Measurements from ENCODE around the gene CXCL11.
"Not testable (repeated sequence)": the region's sequence is repeated elsewhere in the genome, so short reads cannot be mapped to it uniquely, and the experiment has no call there.

DNA sequence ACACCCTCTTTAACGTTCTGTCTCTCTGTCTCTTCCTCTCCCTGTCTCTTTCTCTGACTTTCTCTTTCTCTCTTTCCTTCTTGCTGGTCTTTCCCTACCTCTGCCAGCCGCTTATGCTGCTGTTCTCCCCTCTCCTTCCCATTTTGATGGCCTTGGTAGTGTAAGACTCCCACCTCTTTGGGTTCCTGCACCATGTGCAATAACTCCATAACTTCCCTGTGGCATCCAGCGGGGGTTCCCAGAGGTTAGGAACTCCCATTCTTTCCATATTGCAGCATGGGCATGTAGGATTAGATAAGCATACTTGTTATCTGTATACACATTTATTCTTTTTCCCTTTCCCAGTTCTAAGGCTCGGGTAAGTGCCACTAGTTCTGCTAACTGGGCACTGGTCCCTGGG is 8.8 kb upstream of the CXCL11 start:
- TF ChIP-seq STAT6 (CRISPR knock-in tag; IDR thresholded peaks at IDR 0.05; ENCODE audit: borderline replicate concordance); ZNF619 (CRISPR knock-in tag; IDR thresholded peaks at IDR 0.05); ATF1 (CRISPR knock-in tag; IDR thresholded peaks at IDR 0.05); ZNF550 (CRISPR knock-in tag; IDR thresholded peaks at IDR 0.05; ENCODE audit: borderline replicate concordance); CTCF (CRISPR knock-in tag; IDR thresholded peaks at IDR 0.05); AKNA (CRISPR knock-in tag; IDR thresholded peaks at IDR 0.05; ENCODE audit: borderline replicate concordance); MXD4 (CRISPR knock-in tag; IDR thresholded peaks at IDR 0.05); BCL3 (CRISPR knock-in tag; IDR thresholded peaks at IDR 0.05); RFX1 (IDR thresholded peaks at IDR 0.05); RFX5 (IDR thresholded peaks at IDR 0.05; ENCODE audit: low read depth, low read length); ZNF749 (CRISPR knock-in tag; IDR thresholded peaks at IDR 0.05; ENCODE audit: borderline replicate concordance): not testable (repeated sequence)
- TF ChIP-seq, protein P1, sequence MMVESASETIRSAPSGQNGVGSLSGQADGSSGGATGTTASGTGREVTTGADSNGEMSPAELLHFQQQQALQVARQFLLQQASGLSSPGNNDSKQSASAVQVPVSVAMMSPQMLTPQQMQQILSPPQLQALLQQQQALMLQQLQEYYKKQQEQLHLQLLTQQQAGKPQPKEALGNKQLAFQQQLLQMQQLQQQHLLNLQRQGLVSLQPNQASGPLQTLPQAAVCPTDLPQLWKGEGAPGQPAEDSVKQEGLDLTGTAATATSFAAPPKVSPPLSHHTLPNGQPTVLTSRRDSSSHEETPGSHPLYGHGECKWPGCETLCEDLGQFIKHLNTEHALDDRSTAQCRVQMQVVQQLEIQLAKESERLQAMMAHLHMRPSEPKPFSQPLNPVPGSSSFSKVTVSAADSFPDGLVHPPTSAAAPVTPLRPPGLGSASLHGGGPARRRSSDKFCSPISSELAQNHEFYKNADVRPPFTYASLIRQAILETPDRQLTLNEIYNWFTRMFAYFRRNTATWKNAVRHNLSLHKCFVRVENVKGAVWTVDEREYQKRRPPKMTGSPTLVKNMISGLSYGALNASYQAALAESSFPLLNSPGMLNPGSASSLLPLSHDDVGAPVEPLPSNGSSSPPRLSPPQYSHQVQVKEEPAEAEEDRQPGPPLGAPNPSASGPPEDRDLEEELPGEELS (CRISPR knock-in tag; IDR thresholded peaks at IDR 0.05), result not testable (repeated sequence)
